Nephron progenitor cell (in vitro differentiated cells): ENCODE measurements around the gene FTSJ1.
"Not testable (repeated sequence)": the region's sequence is repeated elsewhere in the genome, so short reads cannot be mapped to it uniquely, and the experiment has no call there.

Experiments
- DNase-seq: peaks from one replicate; pipeline ENCODE4 v3.0.0; 2021
- H3K27ac Mint-ChIP-seq: 2 replicates; pipeline ENCODE4 v1.8.0; 2021; ENCODE audit warnings: mild to moderate bottlenecking, moderate library complexity, mixed read lengths
- H3K27me3 Mint-ChIP-seq: 2 replicates; pipeline ENCODE4 v1.8.0; 2021; ENCODE audit warnings: mild to moderate bottlenecking, low read depth, mixed read lengths; ENCODE audit not compliant: poor library complexity
- H3K36me3 Mint-ChIP-seq: 2 replicates; pipeline ENCODE4 v1.8.0; 2021; ENCODE audit warnings: low read depth, mixed read lengths
- H3K4me1 Mint-ChIP-seq: 2 replicates; pipeline ENCODE4 v1.8.0; 2021; ENCODE audit warnings: mixed read lengths
- H3K4me3 Mint-ChIP-seq: 2 replicates; pipeline ENCODE4 v1.8.0; 2021; ENCODE audit warnings: mild to moderate bottlenecking, moderate library complexity, mixed read lengths
- H3K9me3 Mint-ChIP-seq: 2 replicates; pipeline ENCODE4 v1.8.0; 2021; ENCODE audit warnings: mild to moderate bottlenecking, moderate library complexity, mixed read lengths
- CTCF ChIP-seq: fragments of 200-600 bp; sonication (generic); IDR thresholded peaks from 2 replicates; pipeline ENCODE4 v1.5.0; 2021; ENCODE audit warnings: antibody characterized with exemption

Gene FTSJ1

GRCh38 chrX:48475774-48476577 is at the start of gene FTSJ1:
Gene FTSJ1 (plus strand): TSS chrX:48476199. CDS start chrX:48478048, 1,849 bp downstream.
- DNase-seq: peak; percentile 61
- Mint-ChIP-seq H3K4me3 (peak within 1 kb of the TSS; percentile 88), H3K9me3 (peaks cover 54% of the 10 kb centered on the region), H3K27me3 (peaks cover 8% of the 10 kb centered on the region), H3K27ac (peak within 1 kb of the TSS; percentile 92), H3K4me1 (peaks cover 40% of the 10 kb centered on the region), H3K36me3 (peaks cover 4% of the 10 kb centered on the region)
- TF ChIP-seq CTCF: no peak

GRCh38 chrX:48427027-48427716 is 48.8 kb upstream of the FTSJ1 start:
- not testable (repeated sequence) for DNase-seq, H3K27ac Mint-ChIP-seq, H3K4me1 Mint-ChIP-seq, H3K36me3 Mint-ChIP-seq, H3K4me3 Mint-ChIP-seq, H3K27me3 Mint-ChIP-seq
- H3K9me3 Mint-ChIP-seq: peaks cover 27% of the 10 kb centered on the region

- H3K9me3 Mint-ChIP-seq: peaks cover 49% of the 10 kb centered on the region
- not testable (repeated sequence) for H3K4me3 Mint-ChIP-seq, H3K27me3 Mint-ChIP-seq, H3K4me1 Mint-ChIP-seq, H3K36me3 Mint-ChIP-seq, DNase-seq, H3K27ac Mint-ChIP-seq
Observed at GRCh38 chrX:48429606-48430005, 46.4 kb upstream of the FTSJ1 start.

- H3K36me3 Mint-ChIP-seq, H3K27me3 Mint-ChIP-seq, H3K27ac Mint-ChIP-seq, H3K4me3 Mint-ChIP-seq, DNase-seq, H3K4me1 Mint-ChIP-seq: not testable (repeated sequence)
- peaks cover 55% of the 10 kb centered on the region for H3K9me3 Mint-ChIP-seq
Observed at GRCh38 chrX:48430166-48430565, 45.8 kb upstream of the FTSJ1 start.

GRCh38 chrX:48433713-48434112 is 42.3 kb upstream of the FTSJ1 start:
- H3K4me1 Mint-ChIP-seq, H3K27me3 Mint-ChIP-seq, H3K36me3 Mint-ChIP-seq, DNase-seq, H3K27ac Mint-ChIP-seq, H3K4me3 Mint-ChIP-seq: not testable (repeated sequence)
- peaks cover 66% of the 10 kb centered on the region for H3K9me3 Mint-ChIP-seq

GRCh38 chrX:48447201-48447600 is 28.8 kb upstream of the FTSJ1 start:
- not testable (repeated sequence) for H3K27ac Mint-ChIP-seq, H3K36me3 Mint-ChIP-seq, H3K27me3 Mint-ChIP-seq, H3K4me3 Mint-ChIP-seq, DNase-seq, H3K4me1 Mint-ChIP-seq
- peaks cover 42% of the 10 kb centered on the region for H3K9me3 Mint-ChIP-seq

- H3K27ac Mint-ChIP-seq: no peak overlapping the region
- H3K4me1 Mint-ChIP-seq: no peaks in the 10 kb centered on the region
- peaks cover 3% of the 10 kb centered on the region for H3K27me3 Mint-ChIP-seq
- H3K9me3 Mint-ChIP-seq: peaks cover 38% of the 10 kb centered on the region
- DNase-seq: no peak
- H3K36me3 Mint-ChIP-seq: no peaks in the 10 kb centered on the region
- no peak for TF ChIP-seq CTCF
- H3K4me3 Mint-ChIP-seq: no peak overlapping the region
Observed at GRCh38 chrX:48450076-48450475, 25.9 kb upstream of the FTSJ1 start.

GRCh38 chrX:48451708-48452107 is 24.3 kb upstream of the FTSJ1 start:
- Mint-ChIP-seq H3K4me3 (no peak overlapping the region), H3K27ac (no peak overlapping the region), H3K9me3 (peaks cover 38% of the 10 kb centered on the region), H3K27me3 (peaks cover 3% of the 10 kb centered on the region), H3K4me1 (no peaks in the 10 kb centered on the region), H3K36me3 (no peaks in the 10 kb centered on the region)
- DNase-seq: no peak
- TF ChIP-seq CTCF: no peak
